Measurements from ENCODE around the gene USP12. TPM values are rescaled to one million over a fixed set of nuclear protein-coding genes. Genes with fewer than 3 reads are reported as not detected.

Gene USP12
- total RNA-seq, 1 donor from 2014 or later = 28.0 TPM

GRCh38 chr13:27023385-27024073 is 148.1 kb downstream of the USP12 start:
- no peak for DNase-seq (ENCODE audit: low spot score)
- intact Hi-C loops (cut with DNase I) = no loop called here

DNA sequence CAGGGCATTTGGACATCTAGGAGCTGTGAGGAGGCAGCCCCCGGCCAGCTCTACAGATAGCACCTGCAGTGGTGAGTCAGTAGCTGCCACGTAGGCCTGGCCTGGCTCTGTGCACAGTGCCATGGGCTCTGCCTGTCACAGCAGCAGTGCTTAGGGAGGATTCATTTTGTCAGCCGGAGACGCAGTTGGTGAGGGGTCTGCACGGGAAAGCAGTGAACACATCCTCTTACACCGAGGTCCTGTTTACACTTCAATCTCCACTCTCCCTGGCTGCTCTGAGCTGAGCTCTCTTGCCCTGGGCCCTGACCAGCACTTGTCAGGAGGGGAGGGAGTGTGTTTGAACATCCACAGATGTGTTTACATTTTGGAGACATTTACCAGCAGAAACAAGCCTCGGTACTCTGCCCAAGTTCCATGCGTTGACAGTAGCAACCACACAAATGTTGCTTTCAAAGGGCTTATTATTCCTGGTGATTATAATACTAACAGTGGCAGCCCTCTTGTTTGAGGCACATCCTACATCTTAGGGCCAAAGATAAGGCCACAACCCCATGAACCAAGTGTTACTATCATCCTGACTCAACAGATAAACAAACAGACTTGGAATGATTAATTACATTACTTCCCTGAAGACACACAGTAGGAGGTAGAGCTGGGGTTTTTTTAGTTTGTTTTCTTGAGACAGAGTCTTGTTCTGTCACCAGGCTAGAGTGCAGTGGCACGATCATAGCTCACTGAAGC is 148.9 kb downstream of the USP12 start:
- intact Hi-C loops (cut with DNase I) = no loop called here
- DNase-seq (ENCODE audit: low spot score) = no peak

- intact Hi-C loops (cut with DNase I) = no loop called here
- no peak for DNase-seq (ENCODE audit: low spot score)
Observed at GRCh38 chr13:27020415-27020814, 151.2 kb downstream of the USP12 start.

- no peak for DNase-seq (ENCODE audit: low spot score)
- intact Hi-C loops (cut with DNase I) = no loop called here
Observed at GRCh38 chr13:27018882-27019281, 152.7 kb downstream of the USP12 start.

DNA sequence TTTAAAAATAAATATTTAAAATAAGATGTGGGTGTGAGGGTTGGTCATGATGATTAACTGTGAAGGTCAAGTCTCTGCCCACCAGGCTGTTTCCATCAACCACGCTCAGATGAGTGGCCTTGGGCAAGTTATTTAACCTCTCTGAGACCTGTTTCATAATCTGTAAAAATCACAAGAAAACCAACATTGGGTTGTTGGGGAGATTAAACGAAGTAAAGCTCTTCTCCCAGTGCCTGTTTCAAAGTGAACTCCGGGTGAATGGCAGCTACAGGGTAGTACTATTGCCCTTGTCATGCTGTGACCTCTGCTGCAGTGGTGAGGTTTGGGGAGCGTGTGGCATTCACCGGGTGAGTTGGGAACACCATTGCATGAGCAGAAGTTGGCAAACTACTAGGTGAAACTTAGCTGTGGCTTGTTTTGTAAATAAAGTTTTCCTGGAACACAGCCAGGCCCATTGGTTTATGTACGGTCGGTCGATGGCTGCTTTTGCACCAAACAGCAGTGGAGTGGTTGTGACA is 153.2 kb downstream of the USP12 start:
- intact Hi-C loops (cut with DNase I) = no loop called here
- no peak for DNase-seq (ENCODE audit: low spot score)

DNA sequence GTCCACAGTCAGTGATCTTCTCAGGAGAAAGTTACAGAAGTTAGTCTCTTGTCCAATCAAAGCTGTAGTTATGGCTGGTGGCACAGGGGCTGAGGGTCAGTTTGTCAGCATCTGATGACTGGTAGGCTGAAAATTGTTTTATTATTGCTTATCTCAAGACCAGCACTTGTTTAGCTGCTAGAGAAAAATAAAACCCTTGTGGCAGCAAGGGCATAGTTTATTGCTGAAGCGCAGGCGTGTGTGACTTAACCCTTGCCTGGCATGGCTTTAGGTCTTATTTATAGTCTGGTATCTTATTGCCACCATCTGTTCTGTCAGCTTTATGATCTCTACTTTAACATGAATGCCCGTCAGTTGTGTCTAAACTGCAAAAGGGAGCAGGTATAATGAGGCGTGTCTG is 154.7 kb downstream of the USP12 start:
- no peak for DNase-seq (ENCODE audit: low spot score)
- intact Hi-C loops (cut with DNase I) = no loop called here

Other genes with a start within 250 kb of the USP12 start
- 512 TPM for gene RPL21, start 79.7 kb upstream of the USP12 start, total RNA-seq
- gene RASL11A, start 99.0 kb upstream of the USP12 start, total RNA-seq = 4.7 TPM